Coronary artery (tissue), 2 donors: ENCODE measurements around the gene TMEM63A.

Experiments used
- DNase-seq: peaks from one replicate; pipeline ENCODE4 v3.0.0-alpha.2; 2017; ENCODE audit warnings: low spot score
- H3K27ac ChIP-seq, 2 donors: fragments of 200-600 bp; sonication (generic); one replicate each; pipeline ENCODE4 v1.5.1; 2016 to 2019
- H3K4me3 ChIP-seq: fragments of 200-600 bp; sonication (generic); 2 replicates; pipeline ENCODE4 v1.5.1; 2016; ENCODE audit warnings: mild to moderate bottlenecking, moderate library complexity
- CTCF ChIP-seq: fragments of 200-600 bp; sonication (generic); IDR thresholded peaks from one replicate; pipeline ENCODE4 v1.5.1; 2019; ENCODE audit warnings: antibody characterized with exemption

The TMEM63A gene

GRCh38 chr1:225923692-225924555 lies 41.7 kb upstream of the TMEM63A start, which contains the start of gene PYCR2:
TSS of gene PYCR2 (minus strand) at chr1:225924250. CDS start at chr1:225924110, 140 bp downstream.
- no peak for TF ChIP-seq CTCF
- Histone ChIP-seq H3K4me3 (peak within 1 kb of the TSS; percentile 89), H3K27ac (peak within 1 kb of the TSS; percentile 69 to 93)
- peak; percentile 99 for DNase-seq

- Histone ChIP-seq H3K4me3 (peak overlapping the region; percentile 89), H3K27ac (peak overlapping the region; percentile 69 to 93)
- TF ChIP-seq CTCF = no peak
- no peak for DNase-seq
These were observed 41.2 kb upstream of the TMEM63A start for GRCh38 chr1:225923381-225923691.

GRCh38 chr1:225921734-225922709 lies 39.8 kb upstream of the TMEM63A start:
- no peak overlapping the region for H3K4me3 ChIP-seq
- no peak overlapping the region for H3K27ac ChIP-seq
- no peak for TF ChIP-seq CTCF
- no peak for DNase-seq

GRCh38 chr1:225919906-225920305 lies 37.7 kb upstream of the TMEM63A start:
- H3K27ac ChIP-seq = peak overlapping the region in 1 of 2 donors; percentile 52
- H3K4me3 ChIP-seq = no peak overlapping the region
- no peak for TF ChIP-seq CTCF
- no peak for DNase-seq

GRCh38 chr1:225918280-225918679 lies 36.1 kb upstream of the TMEM63A start:
- no peak for DNase-seq
- no peak overlapping the region for H3K4me3 ChIP-seq
- H3K27ac ChIP-seq = no peak overlapping the region
- no peak for TF ChIP-seq CTCF

- H3K4me3 ChIP-seq = no peak overlapping the region
- DNase-seq = no peak
- no peak overlapping the region for H3K27ac ChIP-seq
- TF ChIP-seq CTCF = no peak
These were observed 35.4 kb upstream of the TMEM63A start for GRCh38 chr1:225917536-225917935.
